ENCODE results near the gene OR12D2. TPM values are rescaled to one million over a fixed set of nuclear protein-coding genes. Genes with fewer than 3 reads are reported as not detected.
A peak's percentile ranks its signal among the peaks of the same experiment; 100 is the strongest.
"Not testable (repeated sequence)": the region's sequence is repeated elsewhere in the genome, so short reads cannot be mapped to it uniquely, and the experiment has no call there.

The OR12D2 gene, protein sequence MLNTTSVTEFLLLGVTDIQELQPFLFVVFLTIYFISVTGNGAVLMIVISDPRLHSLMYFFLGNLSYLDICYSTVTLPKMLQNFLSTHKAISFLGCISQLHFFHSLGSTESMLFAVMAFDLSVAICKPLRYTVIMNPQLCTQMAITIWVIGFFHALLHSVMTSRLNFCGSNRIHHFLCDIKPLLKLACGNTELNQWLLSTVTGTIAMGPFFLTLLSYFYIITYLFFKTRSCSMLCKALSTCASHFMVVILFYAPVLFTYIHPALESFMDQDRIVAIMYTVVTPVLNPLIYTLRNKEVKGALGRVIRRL
- total RNA-seq (2022) (not detected in 2 replicates), Bru-seq, nascent RNA (not detected), BruChase-seq, experiment 1, labeled RNA remaining after a 6-hour chase (not detected), BruChase-seq, experiment 2, labeled RNA remaining after a 2-hour chase (percentile 16 among the genes with signal in this experiment)
- long read RNA-seq, result 0 reads

GRCh38 chr6:29395331-29395730 lies at the start of gene OR12D2:
Gene OR12D2, plus strand, starts transcription at chr6:29395631. Its CDS starts 1,069 bp downstream, at chr6:29396700.
- intact Hi-C loops (cut with micrococcal nuclease; ENCODE audit: unreplicated experiment), result no loop called here
- no peak for DNase-seq
- H3K4me1 Mint-ChIP-seq (ENCODE audit: low read depth, unreplicated experiment), result no peaks in the 10 kb centered on the region
- no peaks in the 10 kb centered on the region for H3K36me3 Mint-ChIP-seq (ENCODE audit: insufficient read depth, unreplicated experiment)
- no TSS peak for BruUV-seq (replicated peaks)
- H3K9me3 Mint-ChIP-seq (ENCODE audit: low read depth, unreplicated experiment), result no peaks in the 10 kb centered on the region
- CTCF ChIA-PET, result no interaction called here
- H3K27ac Mint-ChIP-seq (ENCODE audit: unreplicated experiment), result no peak within 1 kb of the TSS
- TF ChIP-seq CTCF (IDR thresholded peaks at IDR 0.05; ENCODE audit: unreplicated experiment), result no peak
- H3K27me3 Mint-ChIP-seq (ENCODE audit: unreplicated experiment), result no peaks in the 10 kb centered on the region
- H3K4me3 Mint-ChIP-seq (ENCODE audit: low read depth, unreplicated experiment), result no peak within 1 kb of the TSS

GRCh38 chr6:29349348-29349747 lies 46.1 kb upstream of the OR12D2 start:
- DNase-seq; H3K36me3 Mint-ChIP-seq (ENCODE audit: insufficient read depth, unreplicated experiment); H3K27me3 Mint-ChIP-seq (ENCODE audit: unreplicated experiment); H3K4me3 Mint-ChIP-seq (ENCODE audit: low read depth, unreplicated experiment); CTCF ChIA-PET; H3K4me1 Mint-ChIP-seq (ENCODE audit: low read depth, unreplicated experiment); H3K27ac Mint-ChIP-seq (ENCODE audit: unreplicated experiment); BruUV-seq (replicated peaks); intact Hi-C loops (cut with micrococcal nuclease; ENCODE audit: unreplicated experiment): not testable (repeated sequence)
- H3K9me3 Mint-ChIP-seq (ENCODE audit: low read depth, unreplicated experiment), result peaks cover 12% of the 10 kb centered on the region

DNA sequence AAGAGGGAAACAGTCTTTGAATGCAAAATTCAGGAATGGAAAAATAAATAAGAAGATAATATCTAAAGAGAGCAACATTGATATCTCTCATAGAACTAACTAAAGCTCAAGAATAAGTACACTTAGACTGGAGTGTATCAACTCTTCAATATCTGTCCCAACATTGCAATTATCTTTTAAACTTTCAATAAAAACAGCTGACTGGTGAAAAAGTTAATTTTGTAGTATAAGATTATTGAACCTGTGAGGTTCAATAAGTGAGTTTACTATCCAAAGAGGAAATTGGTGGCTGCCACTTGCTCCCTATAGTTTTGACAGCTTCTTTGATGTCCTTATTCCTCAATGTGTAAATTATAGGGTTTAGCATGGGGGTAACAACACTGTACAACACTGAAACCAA lies 40.5 kb upstream of the OR12D2 start:
- no peak for TF ChIP-seq CTCF (IDR thresholded peaks at IDR 0.05; ENCODE audit: unreplicated experiment)
- Mint-ChIP-seq H3K9me3 (ENCODE audit: low read depth, unreplicated experiment) (peaks cover 8% of the 10 kb centered on the region), H3K4me3 (ENCODE audit: low read depth, unreplicated experiment) (no peak overlapping the region), H3K36me3 (ENCODE audit: insufficient read depth, unreplicated experiment) (no peaks in the 10 kb centered on the region), H3K27me3 (ENCODE audit: unreplicated experiment) (no peaks in the 10 kb centered on the region), H3K27ac (ENCODE audit: unreplicated experiment) (no peak overlapping the region), H3K4me1 (ENCODE audit: low read depth, unreplicated experiment) (no peaks in the 10 kb centered on the region)
- CTCF ChIA-PET, result no interaction called here
- no peak for DNase-seq
- intact Hi-C loops (cut with micrococcal nuclease; ENCODE audit: unreplicated experiment), result no loop called here
- BruUV-seq (replicated peaks), result no TSS peak

GRCh38 chr6:29355603-29356002 lies 39.8 kb upstream of the OR12D2 start:
- no peaks in the 10 kb centered on the region for H3K27me3 Mint-ChIP-seq (ENCODE audit: unreplicated experiment)
- no peaks in the 10 kb centered on the region for H3K36me3 Mint-ChIP-seq (ENCODE audit: insufficient read depth, unreplicated experiment)
- peaks cover 8% of the 10 kb centered on the region for H3K9me3 Mint-ChIP-seq (ENCODE audit: low read depth, unreplicated experiment)
- no peaks in the 10 kb centered on the region for H3K4me1 Mint-ChIP-seq (ENCODE audit: low read depth, unreplicated experiment)
- intact Hi-C loops (cut with micrococcal nuclease; ENCODE audit: unreplicated experiment), result no loop called here
- no TSS peak for BruUV-seq (replicated peaks)
- no peak for TF ChIP-seq CTCF (IDR thresholded peaks at IDR 0.05; ENCODE audit: unreplicated experiment)
- CTCF ChIA-PET, result no interaction called here
- no peak overlapping the region for H3K27ac Mint-ChIP-seq (ENCODE audit: unreplicated experiment)
- no peak overlapping the region for H3K4me3 Mint-ChIP-seq (ENCODE audit: low read depth, unreplicated experiment)
- no peak for DNase-seq

GRCh38 chr6:29368765-29369164 lies 26.7 kb upstream of the OR12D2 start, which contains the start of gene OR5V1:
Gene OR5V1, minus strand, starts transcription at chr6:29368865. Its CDS starts 12,670 bp downstream, at chr6:29356195.
- DNase-seq, result no peak
- BruUV-seq (replicated peaks), result no TSS peak
- intact Hi-C loops (cut with micrococcal nuclease; ENCODE audit: unreplicated experiment), result no loop called here
- no peaks in the 10 kb centered on the region for H3K4me1 Mint-ChIP-seq (ENCODE audit: low read depth, unreplicated experiment)
- no peak for TF ChIP-seq CTCF (IDR thresholded peaks at IDR 0.05; ENCODE audit: unreplicated experiment)
- no peaks in the 10 kb centered on the region for H3K27me3 Mint-ChIP-seq (ENCODE audit: unreplicated experiment)
- no peaks in the 10 kb centered on the region for H3K9me3 Mint-ChIP-seq (ENCODE audit: low read depth, unreplicated experiment)
- no peak within 1 kb of the TSS for H3K27ac Mint-ChIP-seq (ENCODE audit: unreplicated experiment)
- CTCF ChIA-PET, result interaction anchor here (1.1 kb wide), 1 partner anchor 13 kb away, joined by 3 read pairs; no protein-coding TSS in a partner anchor
- H3K36me3 Mint-ChIP-seq (ENCODE audit: insufficient read depth, unreplicated experiment), result no peaks in the 10 kb centered on the region
- no peak within 1 kb of the TSS for H3K4me3 Mint-ChIP-seq (ENCODE audit: low read depth, unreplicated experiment)
